K562 (cell line): ENCODE results near the gene ACTL8. TPM values are rescaled to one million over a fixed set of nuclear protein-coding genes. Genes with fewer than 3 reads are reported as not detected.

Experiments used
- ATAC-seq: fragments of 200-7000 bp; cut with Tn5 transposase; 3 replicates; pipeline ENCODE4 v1.9.1; 2020; ENCODE audit warnings: moderate library complexity
- BruUV-seq: library from RNA; stranded (reverse); fragments of 400-500 nt; replicated peaks from 2 replicates; lab custom pipeline; 2021; lab: Mats Ljungman, UMichigan
- CTCF ChIA-PET: fragments of 300-600 bp; formaldehyde crosslinking; extraction: SDS; loops from one replicate; lab custom pipeline; 2021; ENCODE audit warnings: low intra/inter-chr PET ratio; lab: Yijun Ruan, JAX
- POLR2A ChIA-PET: fragments of 300-600, 350-650 bp; sonication (Branson Sonifier 250); formaldehyde crosslinking; extraction: SDS; loops from one replicate; lab custom pipeline; 2021; ENCODE audit warnings: antibody characterized with exemption, inconsistent platforms; lab: Yijun Ruan, JAX
- DNase-seq, 4 experiments: peaks; one replicate each; pipeline versions ENCODE4 v3.0.0 to v3.0.0-alpha.2; 2011 to 2018; ENCODE audit warnings: low spot score in 3 of 4, mixed read lengths in 3 of 4; ENCODE audit errors: extremely low read depth in 1 of 4
- FAIRE-seq: peaks from 2 replicates; lab custom pipeline; 2011; peaks lifted over from hg19 to GRCh38; lab: Jason Lieb, UNC
- H2AFZ ChIP-seq: 2 replicates; pipeline ENCODE4 v1.6.0; 2011; ENCODE audit warnings: low read depth, low read length, control low read depth, inconsistent platforms
- H3K27ac ChIP-seq: fragments of 200-600 bp; 3 replicates; pipeline ENCODE4 v1.8.0; 2011; ENCODE audit warnings: low read depth, mild to moderate bottlenecking, control low read depth, inconsistent platforms, low read length, moderate library complexity, mixed read lengths; ENCODE audit errors: extremely low read depth
- H3K27me3 ChIP-seq, 2 experiments: fragments of 300-600 bp in 1 of 2; 2 replicates in 1 of 2; 3 replicates in 1 of 2; pipeline versions ENCODE4 v1.6.0 to v1.8.0; 2011; ENCODE audit warnings: inconsistent platforms in 2 of 2, low read length in 2 of 2, mild to moderate bottlenecking in 1 of 2, mixed read lengths in 1 of 2, moderate library complexity in 1 of 2; ENCODE audit not compliant: control insufficient read depth in 2 of 2, insufficient read depth in 2 of 2
- H3K36me3 ChIP-seq: fragments of 300-600 bp; 3 replicates; pipeline ENCODE4 v1.8.0; 2011; ENCODE audit warnings: mild to moderate bottlenecking, low read length, inconsistent platforms; ENCODE audit not compliant: control insufficient read depth, insufficient read depth
- H3K4me1 ChIP-seq, 2 experiments: fragments of 200-600 bp in 1 of 2; replicated peaks in 1 of 2; 2 replicates in 1 of 2; 3 replicates in 1 of 2; pipeline versions ENCODE4 v1.5.1 to v1.8.0; 2011; ENCODE audit warnings: inconsistent platforms in 2 of 2, low read length in 2 of 2, mild to moderate bottlenecking in 1 of 2, mixed read lengths in 1 of 2, moderate library complexity in 1 of 2; ENCODE audit not compliant: control insufficient read depth in 2 of 2, insufficient read depth in 2 of 2
- H3K4me2 ChIP-seq: 2 replicates; pipeline ENCODE4 v1.6.1; 2011; ENCODE audit warnings: low read length, control low read depth, inconsistent platforms, mixed read lengths; ENCODE audit not compliant: insufficient read depth
- H3K4me3 ChIP-seq: fragments of 200-600 bp; sonication (generic), shearing (Covaris generic); 2 replicates; pipeline ENCODE4 v1.5.1; 2016; ENCODE audit warnings: control low read depth, inconsistent platforms
- H3K79me2 ChIP-seq: fragments of 200-600 bp; 3 replicates; pipeline ENCODE4 v1.8.0; 2011; ENCODE audit warnings: low read length, inconsistent platforms; ENCODE audit not compliant: control insufficient read depth, insufficient read depth
- H3K9ac ChIP-seq, 2 experiments: 2 replicates each; pipeline versions ENCODE4 v1.6.0 to v1.6.1; 2011; ENCODE audit warnings: low read depth in 2 of 2, low read length in 2 of 2, control low read depth in 1 of 2, inconsistent platforms in 1 of 2, mild to moderate bottlenecking in 1 of 2, mixed read lengths in 1 of 2; ENCODE audit not compliant: insufficient read depth in 1 of 2
- H3K9me1 ChIP-seq: one replicate; pipeline ENCODE4 v1.6.0; 2011; ENCODE audit warnings: inconsistent platforms, mild to moderate bottlenecking, low read length, moderate library complexity; ENCODE audit not compliant: control insufficient read depth, insufficient read depth
- H3K9me3 ChIP-seq: replicated peaks from 2 replicates; pipeline ENCODE4 v1.5.1; 2011; ENCODE audit warnings: low read depth, low read length, inconsistent platforms; ENCODE audit not compliant: control insufficient read depth, insufficient read depth
- H4K20me1 ChIP-seq: replicated peaks from 2 replicates; pipeline ENCODE4 v1.6.1; 2011; ENCODE audit warnings: low read length, inconsistent platforms, mixed read lengths; ENCODE audit not compliant: control insufficient read depth, insufficient read depth
- ATF4 ChIP-seq: fragments of 450-650 bp; formaldehyde crosslinking; IDR thresholded peaks from 2 replicates; pipeline ENCODE4 v1.4.0; 2022; ENCODE audit warnings: mild to moderate bottlenecking, moderate library complexity
- CEBPG ChIP-seq, 3 experiments: fragments of 200-800 bp in 1 of 3; sonication (Bioruptor generic) in 1 of 3; sonication (generic) in 1 of 3; formaldehyde crosslinking in 1 of 3; IDR thresholded peaks in 2 of 3; conservative IDR thresholded peaks in 1 of 3; 2 replicates each; pipeline versions ENCODE4 v1.6.1 to v1.8.0; 2016 to 2022; ENCODE audit warnings: missing compliant biosample characterization in 2 of 3, missing genetic modification characterization in 2 of 3, mild to moderate bottlenecking in 1 of 3, missing genetic modification reagents in 1 of 3
- ELF2 ChIP-seq: fragments of 250-450 bp; sonication (Bioruptor Pico); IDR thresholded peaks from 2 replicates; pipeline ENCODE4 v1.5.0; 2021; ENCODE audit warnings: mild to moderate bottlenecking
- FOS ChIP-seq: IDR thresholded peaks from 3 replicates; pipeline ENCODE4 v1.6.1; 2011; ENCODE audit not compliant: insufficient read length; ENCODE audit errors: extremely low read depth
- FOSL1 ChIP-seq: fragments of 200-800 bp; sonication (Bioruptor generic); conservative IDR thresholded peaks from 2 replicates; pipeline ENCODE4 v1.6.1; 2016; ENCODE audit warnings: missing genetic modification characterization, missing compliant biosample characterization
- KAT8 ChIP-seq: fragments of 450-650 bp; IDR thresholded peaks from 2 replicates; pipeline ENCODE4 v1.6.1; 2016; ENCODE audit warnings: low read depth, mild to moderate bottlenecking
- KLF16 ChIP-seq: IDR thresholded peaks from 2 replicates; pipeline ENCODE4 v1.6.1; 2016; ENCODE audit warnings: antibody characterized with exemption
- RAD21 ChIP-seq, 2 experiments: fragments of 250-450 bp in 1 of 2; fragments of 450-650 bp in 1 of 2; sonication (Bioruptor Pico) in 1 of 2; formaldehyde crosslinking in 1 of 2; IDR thresholded peaks in 1 of 2; conservative IDR thresholded peaks in 1 of 2; 2 replicates each; pipeline versions ENCODE4 v1.4.0 to v1.8.0; 2020 to 2022; ENCODE audit warnings: mild to moderate bottlenecking in 2 of 2, moderate library complexity in 1 of 2
- RBM34 ChIP-seq: fragments of 200-400 bp; formaldehyde crosslinking; IDR thresholded peaks from 2 replicates; pipeline ENCODE4 v1.6.1; 2018; ENCODE audit warnings: low read length, borderline replicate concordance; ENCODE audit not compliant: insufficient read depth
- RFX5 ChIP-seq: IDR thresholded peaks from 2 replicates; pipeline ENCODE4 v1.6.1; 2011; ENCODE audit warnings: low read depth, mild to moderate bottlenecking, improper control_type of control experiment, low read length
- SRSF1 ChIP-seq: fragments of 200-400 bp; formaldehyde crosslinking; IDR thresholded peaks from 2 replicates; pipeline ENCODE4 v1.6.1; 2017; ENCODE audit warnings: mild to moderate bottlenecking, low read depth, low read length, moderate library complexity
- TAF1 ChIP-seq: IDR thresholded peaks from 2 replicates; pipeline ENCODE4 v1.6.1; 2011; ENCODE audit warnings: mild to moderate bottlenecking, low read length, moderate library complexity; ENCODE audit not compliant: insufficient read depth, control insufficient read depth, severe bottlenecking; ENCODE audit errors: extremely low read depth
- ZEB2 ChIP-seq: fragments of 450-650 bp; IDR thresholded peaks from 2 replicates; pipeline ENCODE4 v1.6.1; 2016
- ZNF3 ChIP-seq: fragments of 250-450 bp; sonication (Bioruptor Pico); IDR thresholded peaks from 2 replicates; pipeline ENCODE4 v1.5.0; 2021; ENCODE audit warnings: mild to moderate bottlenecking, moderate library complexity
- ZNF408 ChIP-seq: fragments of 250-450 bp; sonication (Bioruptor Pico); IDR thresholded peaks from 2 replicates; pipeline ENCODE4 v1.4.0; 2020; ENCODE audit warnings: low read depth, mild to moderate bottlenecking, moderate library complexity
- ZNF76 ChIP-seq: fragments of 250-450 bp; sonication (Bioruptor Pico); IDR thresholded peaks from 2 replicates; pipeline ENCODE4 v1.4.0; 2020; ENCODE audit warnings: mild to moderate bottlenecking, moderate library complexity, borderline replicate concordance
- WGBS: fragments of 100-300 bp; shearing (Covaris generic); methylation state at CpG from one replicate; pipeline ENCODE4 v1.1.6; 2016; ENCODE audit warnings: low coverage, mixed read lengths; ENCODE audit not compliant: insufficient coverage; ENCODE audit errors: missing lambda C conversion rate; 5-methylcytosine and 5-hydroxymethylcytosine counted together
- in situ Hi-C: fragments of 300-500 bp; cut with MboI; formaldehyde crosslinking; loops from 4 replicates; pipeline ENCODE4 v1.15.0; 2018; ENCODE audit warnings: inconsistent platforms, mixed read lengths
- intact Hi-C: fragments of 100-400 bp; cut with micrococcal nuclease; formaldehyde crosslinking; loops from 2 replicates; pipeline ENCODE4 v1.14.2; 2022
- polyA plus RNA-seq, 8 experiments: library from polyadenylated mRNA; depleted of rRNA in 4 of 8; stranded (reverse) in 5 of 8; unstranded in 3 of 8; fragments of >200 nt; fragmentation: Nextera tagmentation in 2 of 8; fragmentation: Illumina TruSeq in 1 of 8; extraction: Ambion mirVana in 2 of 8; extraction: Trizol in 1 of 8; gene quantifications; 2 replicates each; pipeline versions ENCODE4 v1.2.1 to v1.2.3, GENCODE V29; 2011 to 2014; ENCODE audit warnings: inconsistent platforms in 1 of 8, missing spikeins in 1 of 8
- total RNA-seq, 7 experiments: library from RNA; depleted of rRNA in 6 of 7; stranded (reverse); fragments of >200 nt in 6 of 7; fragmentation: Illumina TruSeq in 2 of 7; extraction: Trizol in 2 of 7; gene quantifications; 2 replicates each; pipeline versions ENCODE4 v1.2.1 to v1.2.3, GENCODE V29; 2011 to 2021; ENCODE audit warnings: low replicate concordance in 1 of 7

The ACTL8 gene
- total and polyA plus RNA-seq, 9 of the 15 experiments (the other 6 are each of a cell fraction or from before 2014, with no cell fraction given), result 0.30 to 3.3 (median 1.6) TPM

- ChIA-PET POLR2A (interaction anchor here (0.6 kb wide), 1 partner anchor 78 kb away, joined by 3 read pairs; no protein-coding TSS in a partner anchor), CTCF (no interaction called here)
- H3K9me1 ChIP-seq, result no peaks in the 10 kb centered on the region
- TF ChIP-seq KAT8, result no peak
- no peak overlapping the region for H2AFZ ChIP-seq
- no peak overlapping the region for H3K9ac ChIP-seq
- no peak overlapping the region for H3K4me3 ChIP-seq
- no peaks in the 10 kb centered on the region for H3K9me3 ChIP-seq
- BruUV-seq, result no TSS peak
- no peak overlapping the region for H3K4me2 ChIP-seq
- no peak overlapping the region for H3K27ac ChIP-seq
- no peaks in the 10 kb centered on the region for H3K36me3 ChIP-seq
- no peak for DNase-seq
- H3K79me2 ChIP-seq, result no peaks in the 10 kb centered on the region
- intact Hi-C loops (no loop called here), in situ Hi-C loops (no loop called here)
- FAIRE-seq, result no peak
- H3K4me1 ChIP-seq, result peaks cover 0 to 3% of the 10 kb centered on the region in 2 experiments; a peak in 1 of 5 replicates
- 0 out of 2 replicates have a peak, but pooled peaks cover 5% of the 10 kb centered on the region for H4K20me1 ChIP-seq
- no peak for ATAC-seq
- peaks cover 0 to 6% of the 10 kb centered on the region in 2 experiments; a peak in 3 of 5 replicates for H3K27me3 ChIP-seq
- under 1% methylated on average over 9 of the region's 9 CpGs for WGBS
These were observed 35.9 kb downstream of the ACTL8 start for GRCh38 chr1:17791055-17791390.

- FAIRE-seq, result no peak
- TF ChIP-seq RFX5 (no peak), ZNF76 (no peak), SRSF1 (no peak), KLF16 (no peak), ATF4 (CRISPR knock-in tag) (no peak), ZNF408 (CRISPR knock-in tag) (no peak), ELF2 (CRISPR knock-in tag) (no peak), CEBPG (CRISPR knock-in tag; IDR thresholded peaks at IDR 0.05) (no peak), CEBPG (tag; conservative IDR thresholded peaks at IDR 0.05 in 1 of 2, IDR thresholded peaks at IDR 0.05 in 1 of 2) (no peak), RAD21 (CRISPR knock-in tag; conservative IDR thresholded peaks at IDR 0.05 in 1 of 2, IDR thresholded peaks at IDR 0.05 in 1 of 2) (no peak), FOS (no peak), ZNF3 (CRISPR knock-in tag) (no peak), TAF1 (no peak), ZEB2 (no peak), RBM34 (no peak), FOSL1 (tag) (no peak)
These were observed 36.3 kb downstream of the ACTL8 start for GRCh38 chr1:17791480-17791879.

More at GRCh38 chr1:17791480-17791879, 36.3 kb downstream of the ACTL8 start:
- intact Hi-C loops, result no loop called here
- no peaks in the 10 kb centered on the region for H3K9me3 ChIP-seq
- no peak overlapping the region for H3K9ac ChIP-seq
- 0% methylated on average over 7 of the region's 7 CpGs for WGBS
- peaks cover 0 to 3% of the 10 kb centered on the region in 2 experiments; a peak in 1 of 5 replicates for H3K4me1 ChIP-seq
- no peaks in the 10 kb centered on the region for H3K79me2 ChIP-seq
- no peak overlapping the region for H3K4me3 ChIP-seq
- H3K4me2 ChIP-seq, result no peak overlapping the region
- BruUV-seq, result no TSS peak
- CTCF ChIA-PET, result no interaction called here
- H3K9me1 ChIP-seq, result no peaks in the 10 kb centered on the region
- 0 out of 2 replicates have a peak, but pooled peaks cover 8% of the 10 kb centered on the region for H4K20me1 ChIP-seq
- DNase-seq, result no peak
- no peaks in the 10 kb centered on the region for H3K36me3 ChIP-seq
- POLR2A ChIA-PET, result no interaction called here
- peaks cover 0 to 10% of the 10 kb centered on the region in 2 experiments; a peak in 3 of 5 replicates for H3K27me3 ChIP-seq
- in situ Hi-C loops, result no loop called here
- no peak overlapping the region for H3K27ac ChIP-seq
- no peak for ATAC-seq
- H2AFZ ChIP-seq, result no peak overlapping the region
